K562 (cell line): ENCODE results near the gene DENND1A. TPM values are rescaled to one million over a fixed set of nuclear protein-coding genes. Genes with fewer than 3 reads are reported as not detected.

ENCODE experiments used
- ARNT ChIP-seq, 2 experiments: fragments of 450-650 bp; IDR thresholded peaks; 2 replicates each; pipeline ENCODE4 v1.6.1; 2016; ENCODE audit warnings: mild to moderate bottlenecking in 1 of 2
- DIDO1 ChIP-seq: fragments of 450-650 bp; IDR thresholded peaks from 2 replicates; pipeline ENCODE4 v1.6.1; 2016; ENCODE audit warnings: low read depth, missing biosample characterization, missing genetic modification characterization
- NFE2L1 ChIP-seq: fragments of 450-650 bp; IDR thresholded peaks from 2 replicates; pipeline ENCODE4 v1.6.1; 2016; ENCODE audit warnings: missing genetic modification characterization, low read depth, mild to moderate bottlenecking, missing compliant biosample characterization, moderate library complexity, borderline replicate concordance
- SETDB1 ChIP-seq: IDR thresholded peaks from one replicate; pipeline ENCODE4 v1.6.1; 2012; ENCODE audit warnings: low read length, control low read depth, inconsistent platforms
- STAG1 ChIP-seq: sonication (generic); formaldehyde crosslinking; IDR thresholded peaks from 2 replicates; pipeline ENCODE4 v1.5.0; 2020; ENCODE audit warnings: missing genetic modification reagents, borderline replicate concordance
- TAF15 ChIP-seq: fragments of 200-400 bp; formaldehyde crosslinking; IDR thresholded peaks from 2 replicates; pipeline ENCODE4 v1.6.1; 2017; ENCODE audit warnings: mild to moderate bottlenecking, low read depth, low read length, moderate library complexity
- TAF7 ChIP-seq: fragments of 450-650 bp; IDR thresholded peaks from 2 replicates; pipeline ENCODE4 v1.6.1; 2016; ENCODE audit warnings: missing genetic modification characterization, missing compliant biosample characterization
- TBL1XR1 ChIP-seq, 2 experiments: IDR thresholded peaks; 2 replicates each; pipeline ENCODE4 v1.6.1; 2012; ENCODE audit warnings: improper control_type of control experiment in 2 of 2, low read length in 2 of 2, mild to moderate bottlenecking in 1 of 2
- ZNF609 ChIP-seq: sonication (generic); formaldehyde crosslinking; IDR thresholded peaks from 2 replicates; pipeline ENCODE4 v1.8.1; 2023; ENCODE audit warnings: missing genetic modification reagents, mild to moderate bottlenecking, borderline replicate concordance
- polyA plus RNA-seq, 8 experiments: library from polyadenylated mRNA; depleted of rRNA in 4 of 8; stranded (reverse) in 5 of 8; unstranded in 3 of 8; fragments of >200 nt; fragmentation: Nextera tagmentation in 2 of 8; fragmentation: Illumina TruSeq in 1 of 8; extraction: Ambion mirVana in 2 of 8; extraction: Trizol in 1 of 8; gene quantifications; 2 replicates each; pipeline versions ENCODE4 v1.2.1 to v1.2.3, GENCODE V29; 2011 to 2014; ENCODE audit warnings: inconsistent platforms in 1 of 8, missing spikeins in 1 of 8
- total RNA-seq, 7 experiments: library from RNA; depleted of rRNA in 6 of 7; stranded (reverse); fragments of >200 nt in 6 of 7; fragmentation: Illumina TruSeq in 2 of 7; extraction: Trizol in 2 of 7; gene quantifications; 2 replicates each; pipeline versions ENCODE4 v1.2.1 to v1.2.3, GENCODE V29; 2011 to 2021; ENCODE audit warnings: low replicate concordance in 1 of 7

DENND1A gene
- total and polyA plus RNA-seq, 9 of the 15 experiments (the other 6 are each of a cell fraction or from before 2014, with no cell fraction given) = 7.6 to 29.5 (median 15.7) TPM

- TF ChIP-seq TBL1XR1 (IDR thresholded peaks at IDR 0.05; ENCODE audit: low read length in 2 of 2) (no peak), NFE2L1 (tag) (no peak), DIDO1 (tag) (no peak), SETDB1 (no peak), ARNT (IDR thresholded peaks at IDR 0.05) (no peak), STAG1 (CRISPR knock-in tag) (no peak), TAF7 (tag) (no peak), ZNF609 (CRISPR knock-in tag) (no peak), TAF15 (no peak)
- TF ChIP-seq, all 486 proteins: peak for 0
These were observed 7.0 kb downstream of the DENND1A start (continued) for GRCh38 chr9:123922911-123923310.
